HUES64 (cell line): ENCODE measurements around the gene TNRC6B.
A peak's percentile ranks its signal among the peaks of the same experiment; 100 is the strongest.

Experiments used
- H3K27ac ChIP-seq: 2 replicates; pipeline ENCODE4 v1.7.0; 2013; ENCODE audit warnings: low read depth, low read length, inconsistent platforms
- H3K27me3 ChIP-seq: 2 replicates; pipeline ENCODE4 v1.6.1; 2013; ENCODE audit warnings: mild to moderate bottlenecking, low read length; ENCODE audit not compliant: insufficient read depth
- H3K36me3 ChIP-seq: 2 replicates; pipeline ENCODE4 v1.6.1; 2013; ENCODE audit warnings: mild to moderate bottlenecking, low read length; ENCODE audit not compliant: insufficient read depth
- H3K4me1 ChIP-seq: 2 replicates; pipeline ENCODE4 v1.6.1; 2013; ENCODE audit warnings: mild to moderate bottlenecking, low read length, moderate library complexity; ENCODE audit not compliant: insufficient read depth
- H3K4me3 ChIP-seq: 2 replicates; pipeline ENCODE4 v1.5.1; 2013; ENCODE audit warnings: mild to moderate bottlenecking, low read length, moderate library complexity
- H3K9ac ChIP-seq: 2 replicates; pipeline ENCODE4 v1.6.1; 2013; ENCODE audit warnings: mild to moderate bottlenecking, low read depth, low read length
- H3K9me3 ChIP-seq: 2 replicates; pipeline ENCODE4 v1.6.1; 2013; ENCODE audit warnings: low read depth, low read length; ENCODE audit not compliant: insufficient read depth
- WGBS: fragments of 150-250, 120-280 bp; methylation state at CpG from one replicate; pipeline ENCODE4 v1.1.7; 2013; ENCODE audit warnings: missing lambda C conversion rate; 5-methylcytosine and 5-hydroxymethylcytosine counted together

The TNRC6B gene

GRCh38 chr22:40200795-40201530 lies 23.2 kb downstream of the TNRC6B start:
- Histone ChIP-seq H3K36me3 (no peaks in the 10 kb centered on the region; the same call in 1 of the 2 replicates), H3K4me3 (no peak overlapping the region), H3K27ac (no peak overlapping the region), H3K9ac (no peak overlapping the region), H3K9me3 (no peaks in the 10 kb centered on the region), H3K4me1 (peaks cover 63% of the 10 kb centered on the region), H3K27me3 (no peaks in the 10 kb centered on the region)
- 92% methylated on average over 6 of the region's 7 CpGs for WGBS

GRCh38 chr22:40202225-40202944 lies 24.7 kb downstream of the TNRC6B start:
- Histone ChIP-seq H3K4me1 (peaks cover 52% of the 10 kb centered on the region), H3K36me3 (no peaks in the 10 kb centered on the region; the same call in 1 of the 2 replicates), H3K9me3 (no peaks in the 10 kb centered on the region), H3K9ac (no peak overlapping the region), H3K4me3 (no peak overlapping the region), H3K27ac (no peak overlapping the region), H3K27me3 (no peaks in the 10 kb centered on the region)
- WGBS: 95% methylated on average over 9 of the region's 9 CpGs

GRCh38 chr22:40203572-40203971 lies 25.8 kb downstream of the TNRC6B start:
- no peak overlapping the region for H3K4me3 ChIP-seq

DNA sequence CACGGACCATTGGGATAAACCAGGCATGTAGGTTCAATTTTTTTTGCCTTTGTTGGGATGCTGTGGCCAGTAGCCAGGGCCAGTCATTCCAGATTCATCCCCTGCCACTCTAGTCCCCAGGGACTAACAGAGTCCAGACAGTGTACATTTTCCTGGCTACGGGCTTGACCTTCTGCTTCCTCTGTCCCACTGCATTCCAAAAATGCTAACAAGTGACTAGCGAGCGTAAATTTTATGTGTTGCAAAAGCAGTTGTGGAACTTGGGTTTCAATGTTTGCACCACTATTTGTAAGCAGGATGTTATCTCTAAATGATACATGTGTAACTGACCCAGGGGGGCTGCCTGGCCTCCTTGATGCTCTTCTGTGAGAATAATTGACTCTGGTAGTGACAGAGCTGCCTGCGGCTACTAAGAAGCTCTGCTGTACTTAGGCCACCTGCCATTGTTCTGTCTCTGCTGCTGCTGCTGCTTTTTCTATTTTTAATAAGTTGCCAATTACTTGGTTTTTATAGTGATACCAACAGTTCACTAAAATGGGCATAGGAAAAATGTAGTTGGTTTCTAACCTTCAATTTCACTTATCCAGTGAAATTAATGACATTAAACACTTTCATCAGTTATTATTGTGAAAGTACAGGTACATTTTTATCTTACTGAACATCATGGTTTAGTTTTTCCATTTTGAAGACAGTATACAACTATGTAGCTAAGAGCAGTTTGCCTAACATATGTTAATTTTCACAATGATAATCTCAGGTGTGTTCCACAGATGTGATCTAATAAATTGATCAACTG lies 26.8 kb downstream of the TNRC6B start:
- Histone ChIP-seq H3K9ac (no peak overlapping the region), H3K27ac (no peak overlapping the region), H3K36me3 (no peaks in the 10 kb centered on the region; the same call in 1 of the 2 replicates), H3K4me1 (peaks cover 48% of the 10 kb centered on the region), H3K4me3 (no peak overlapping the region), H3K27me3 (no peaks in the 10 kb centered on the region), H3K9me3 (no peaks in the 10 kb centered on the region)
- 88% methylated on average over 5 of the region's 5 CpGs for WGBS

More at GRCh38 chr22:40203572-40203971, 25.8 kb downstream of the TNRC6B start:
- 84% methylated on average over 3 of the region's 5 CpGs for WGBS
- Histone ChIP-seq H3K27me3 (no peaks in the 10 kb centered on the region), H3K4me1 (peaks cover 49% of the 10 kb centered on the region), H3K27ac (no peak overlapping the region), H3K9ac (no peak overlapping the region), H3K36me3 (no peaks in the 10 kb centered on the region; the same call in 1 of the 2 replicates), H3K9me3 (no peaks in the 10 kb centered on the region)

- Histone ChIP-seq H3K27me3 (no peaks in the 10 kb centered on the region), H3K4me3 (no peak overlapping the region), H3K36me3 (no peaks in the 10 kb centered on the region; the same call in 1 of the 2 replicates), H3K27ac (no peak overlapping the region), H3K4me1 (peaks cover 65% of the 10 kb centered on the region), H3K9me3 (no peaks in the 10 kb centered on the region), H3K9ac (no peak overlapping the region)
- 95% methylated on average over 15 of the region's 15 CpGs for WGBS
These were observed 28.8 kb downstream of the TNRC6B start for GRCh38 chr22:40206561-40206960.

DNA sequence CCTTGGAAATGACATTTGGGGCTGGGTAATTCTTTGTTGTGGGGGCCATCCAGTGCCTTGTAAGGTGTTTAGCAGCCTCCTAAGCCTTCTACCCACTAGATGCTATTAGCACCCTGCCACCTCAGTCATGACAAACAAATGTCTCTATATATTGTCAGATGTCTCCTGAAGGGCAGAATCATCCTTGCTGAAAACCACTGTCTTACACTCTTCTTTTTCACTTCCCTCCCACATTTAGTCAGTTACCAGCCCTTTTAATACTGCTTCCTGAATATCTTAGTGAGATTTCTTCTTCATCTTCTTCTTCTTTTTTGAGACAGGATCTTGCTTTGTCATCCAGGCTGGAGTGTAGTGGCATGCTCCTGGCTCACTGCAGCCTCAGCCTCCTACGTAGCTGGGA lies 33.1 kb downstream of the TNRC6B start:
- H3K4me1 ChIP-seq: peaks cover 50% of the 10 kb centered on the region
- 76% methylated on average over 1 of the region's 1 CpG for WGBS
- H3K27me3 ChIP-seq: no peaks in the 10 kb centered on the region
- no peak overlapping the region; the same call in 1 of the 2 replicates for H3K27ac ChIP-seq
- no peak overlapping the region for H3K4me3 ChIP-seq
- no peaks in the 10 kb centered on the region for H3K36me3 ChIP-seq
- H3K9ac ChIP-seq: 0 out of 2 replicates have a peak overlapping the region, but pooled peaks have one; percentile 17
- no peaks in the 10 kb centered on the region for H3K9me3 ChIP-seq

DNA sequence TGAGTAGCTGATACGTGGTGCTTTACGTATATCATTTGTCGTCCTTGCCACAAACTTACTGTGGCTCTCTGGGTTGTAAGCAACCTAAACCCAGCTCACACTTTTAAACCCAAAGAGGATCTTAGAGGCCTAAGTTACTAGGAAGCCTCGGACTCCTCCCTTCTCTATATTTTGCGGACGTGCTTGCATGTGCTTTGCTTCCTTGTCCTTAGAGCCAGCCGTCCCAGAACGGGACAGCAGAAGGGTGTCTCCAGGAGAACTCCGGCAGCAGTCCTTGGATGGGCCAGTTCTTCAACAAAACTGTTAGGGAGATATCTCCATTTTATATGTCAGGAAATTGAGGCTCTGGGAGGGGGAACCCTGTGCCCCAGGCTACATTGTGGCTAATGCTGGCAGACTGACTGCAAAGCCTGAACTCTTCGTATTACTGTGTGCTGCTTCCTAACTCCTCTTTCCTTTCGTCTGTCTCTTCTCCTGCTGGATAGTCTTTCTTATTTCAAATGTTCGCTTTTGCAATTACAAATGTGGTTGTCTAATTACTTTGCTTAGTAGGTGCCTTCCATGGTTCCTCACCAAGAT lies 33.8 kb downstream of the TNRC6B start:
- 88% methylated on average over 12 of the region's 12 CpGs for WGBS
- Histone ChIP-seq H3K9me3 (no peaks in the 10 kb centered on the region), H3K4me3 (no peak overlapping the region), H3K36me3 (no peaks in the 10 kb centered on the region), H3K9ac (no peak overlapping the region), H3K4me1 (peaks cover 56% of the 10 kb centered on the region), H3K27ac (no peak overlapping the region), H3K27me3 (no peaks in the 10 kb centered on the region)

GRCh38 chr22:40212121-40212520 lies 34.4 kb downstream of the TNRC6B start:
- Histone ChIP-seq H3K4me1 (peaks cover 60% of the 10 kb centered on the region), H3K36me3 (no peaks in the 10 kb centered on the region), H3K27ac (no peak overlapping the region), H3K27me3 (no peaks in the 10 kb centered on the region), H3K9ac (no peak overlapping the region), H3K4me3 (no peak overlapping the region), H3K9me3 (no peaks in the 10 kb centered on the region)
- 78% methylated on average over 2 of the region's 2 CpGs for WGBS

DNA sequence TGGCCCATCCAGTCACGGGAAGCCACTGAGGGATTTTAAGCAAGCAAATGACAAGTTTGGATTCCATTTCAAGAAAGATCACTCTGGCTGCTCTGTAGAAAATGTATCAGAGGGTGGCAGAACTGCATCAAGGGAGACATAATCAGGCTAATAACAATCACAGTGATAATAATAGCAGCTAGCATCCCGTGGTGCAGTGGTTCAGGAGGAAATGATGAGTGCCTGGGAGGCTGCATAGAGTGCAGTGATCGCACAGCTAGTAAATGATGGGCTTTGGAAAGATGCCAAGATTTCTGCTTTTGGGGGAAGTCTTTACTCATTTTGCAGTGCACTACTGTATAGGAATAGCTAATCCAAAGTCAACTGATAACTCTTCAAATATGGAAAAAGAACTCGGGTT lies 35.8 kb downstream of the TNRC6B start:
- Histone ChIP-seq H3K4me3 (no peak overlapping the region), H3K9ac (no peak overlapping the region), H3K4me1 (peaks cover 64% of the 10 kb centered on the region), H3K27me3 (no peaks in the 10 kb centered on the region), H3K9me3 (no peaks in the 10 kb centered on the region), H3K36me3 (no peaks in the 10 kb centered on the region), H3K27ac (no peak overlapping the region)
- 93% methylated on average over 3 of the region's 4 CpGs for WGBS

DNA sequence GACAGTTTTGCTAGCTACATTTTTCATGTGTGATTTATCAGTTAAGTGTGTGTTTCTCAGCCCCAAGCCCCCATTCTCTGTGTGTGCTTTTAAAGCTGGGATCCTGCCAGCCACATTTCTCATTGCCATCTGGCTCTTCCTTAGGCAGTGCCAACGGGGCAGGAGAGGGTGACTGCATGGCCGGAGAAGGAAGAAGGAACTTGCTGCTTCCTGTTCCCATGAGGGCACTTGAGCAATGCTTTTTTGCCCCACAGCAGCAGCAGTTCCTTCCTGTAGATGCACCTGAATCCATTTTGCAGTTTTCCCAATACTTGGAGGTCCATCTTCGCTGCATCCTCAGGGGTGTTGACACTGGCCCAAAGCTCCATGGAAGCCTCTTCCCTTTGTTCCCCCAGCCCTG lies 37.5 kb downstream of the TNRC6B start:
- Histone ChIP-seq H3K36me3 (no peaks in the 10 kb centered on the region), H3K4me3 (no peak overlapping the region), H3K4me1 (peaks cover 67% of the 10 kb centered on the region), H3K9me3 (no peaks in the 10 kb centered on the region), H3K27ac (peak overlapping the region; percentile 22; the same call in 1 of the 2 replicates), H3K9ac (no peak overlapping the region), H3K27me3 (no peaks in the 10 kb centered on the region)
- 96% methylated on average over 3 of the region's 3 CpGs for WGBS
